HG02852 (cell line): ENCODE measurements around the gene CRYM.
"Not testable (repeated sequence)": the region's sequence is repeated elsewhere in the genome, so short reads cannot be mapped to it uniquely, and the experiment has no call there.

Experiments used
- ATAC-seq: cut with Tn5 transposase; IDR thresholded peaks from one replicate; pipeline ENCODE4 v1.9.1; 2021; ENCODE audit warnings: mild to moderate bottlenecking, moderate library complexity; ENCODE audit not compliant: unreplicated experiment

Gene CRYM

DNA sequence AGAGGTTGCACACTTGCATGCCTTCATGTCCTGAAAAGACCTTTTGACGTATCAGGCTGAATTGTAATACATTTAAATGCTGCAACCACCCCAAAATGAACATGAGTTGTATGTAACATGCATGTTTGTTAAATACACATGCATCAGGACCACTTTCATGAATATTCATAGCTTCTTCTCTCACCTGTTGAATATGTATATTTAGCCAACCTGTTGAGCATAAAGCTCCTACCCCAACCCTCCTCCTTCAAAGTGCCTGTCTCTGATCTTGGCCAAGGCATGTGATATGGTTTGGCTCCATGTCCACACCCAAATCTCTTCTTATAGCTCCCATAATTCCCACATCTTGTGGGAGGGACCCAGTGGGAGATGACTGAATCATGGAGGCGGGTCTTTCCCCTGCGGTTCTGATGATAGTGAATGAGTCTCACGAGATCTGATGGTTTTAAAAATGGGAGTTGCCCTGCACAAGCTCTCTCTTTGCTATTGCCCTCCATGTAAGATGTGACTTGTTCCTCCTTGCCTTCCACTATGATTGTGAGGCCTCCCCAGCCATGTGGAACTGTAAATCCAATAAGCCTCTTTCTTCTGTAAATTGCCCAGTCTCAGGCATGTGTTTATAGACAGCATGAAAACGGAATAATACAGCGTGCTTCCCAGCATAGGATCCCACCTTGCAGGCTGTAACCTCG is 3.8 kb upstream of the CRYM start:
- ATAC-seq = no peak

DNA sequence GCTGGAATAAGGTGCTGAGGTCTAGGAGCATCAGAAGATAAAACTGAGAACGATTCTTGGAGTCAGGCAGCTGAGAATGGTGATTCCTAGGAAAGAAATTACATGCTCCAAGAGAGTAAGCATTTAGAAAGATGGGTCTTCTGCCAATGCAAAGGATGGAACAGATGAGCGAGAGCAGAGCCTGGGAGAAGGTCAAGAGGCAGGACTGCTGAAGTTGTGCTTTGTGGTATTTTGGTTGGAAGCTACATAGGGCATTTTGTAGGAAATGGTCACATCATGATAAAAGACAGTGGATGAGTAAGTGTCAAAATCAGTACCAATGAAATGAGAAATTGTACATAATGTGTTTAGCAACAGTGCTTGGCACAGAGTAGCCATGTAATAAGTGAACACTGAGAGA is 1.4 kb upstream of the CRYM start:
- ATAC-seq = no peak

DNA sequence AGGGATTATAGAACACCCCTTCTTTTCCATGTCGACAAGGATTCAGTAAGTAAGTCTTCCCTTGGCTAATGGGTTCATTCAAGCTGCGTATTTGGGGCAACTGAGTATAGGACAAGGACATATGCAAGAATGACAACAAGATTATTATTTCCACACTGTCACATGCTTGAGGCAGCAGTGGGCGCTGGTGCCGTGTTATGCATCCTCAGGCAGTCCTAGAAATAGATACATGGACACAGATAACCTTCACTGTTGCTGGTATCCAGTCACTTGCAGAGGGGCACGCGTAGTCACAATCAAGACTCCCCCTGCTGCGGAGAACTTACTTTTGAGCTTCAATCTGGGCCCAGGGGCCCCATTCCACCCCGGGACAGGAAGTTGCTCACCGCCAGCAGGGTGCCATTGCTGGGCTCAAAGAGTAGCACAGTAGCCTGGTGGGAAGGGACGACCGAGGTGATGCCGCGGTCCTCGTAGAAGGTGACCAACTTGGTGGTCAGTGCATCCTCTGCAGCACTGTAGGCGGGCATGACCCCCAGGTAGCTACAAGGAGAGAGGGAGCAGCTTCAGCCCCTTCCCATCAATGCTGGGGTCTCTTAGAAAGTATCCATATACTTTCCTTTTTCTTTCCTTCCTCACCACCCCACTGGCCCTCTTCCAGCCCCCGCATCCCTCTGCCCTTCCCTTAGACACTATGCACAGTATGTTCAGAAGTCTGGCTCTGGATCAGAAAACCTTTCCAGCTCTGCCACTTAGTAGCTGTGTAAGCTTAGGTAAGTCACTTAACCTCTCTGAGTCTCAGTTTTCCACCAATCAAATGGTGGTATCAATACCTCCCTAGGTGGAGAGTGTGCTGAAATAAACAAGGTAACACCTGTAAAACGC is 804 bp downstream of the CRYM start:
- no peak for ATAC-seq

DNA sequence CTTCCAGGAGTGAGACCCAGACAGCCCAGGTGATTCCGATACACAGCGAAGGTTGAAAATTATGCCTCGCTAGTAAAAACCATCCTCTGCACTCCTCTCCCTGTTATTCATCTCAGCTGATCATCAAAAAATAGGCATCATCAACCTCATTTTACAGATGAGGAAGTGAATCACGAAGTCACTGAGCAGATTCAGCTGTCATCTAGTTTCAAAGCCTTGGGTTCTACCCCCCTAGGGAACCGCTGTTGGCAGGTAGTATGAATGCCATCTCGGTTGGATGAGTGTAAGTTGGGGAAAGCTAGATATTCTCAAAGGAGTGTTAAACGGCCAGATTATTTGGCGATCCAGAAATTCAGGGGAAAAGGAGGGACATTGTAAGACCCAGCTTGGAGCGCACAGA is 2.0 kb downstream of the CRYM start:
- no peak for ATAC-seq

DNA sequence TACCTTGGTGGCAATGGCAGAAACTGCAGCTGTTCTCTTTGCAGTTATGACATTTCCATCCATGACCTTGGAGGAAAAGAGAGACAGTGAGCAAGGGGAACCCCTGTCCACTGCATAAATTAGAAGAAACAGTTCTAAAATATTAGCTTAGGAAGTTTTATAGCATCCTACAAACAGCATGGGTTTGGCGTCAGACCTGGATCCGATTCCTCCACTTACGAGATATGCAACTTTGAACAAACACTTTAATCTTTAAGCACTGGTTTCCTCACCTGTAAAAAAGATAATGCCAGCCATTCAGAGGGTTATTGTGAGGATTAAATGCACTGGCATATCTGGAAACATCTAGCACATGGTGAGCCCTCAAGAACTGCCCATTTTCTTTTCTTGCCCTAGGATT is 2.6 kb downstream of the CRYM start:
- no peak for ATAC-seq

DNA sequence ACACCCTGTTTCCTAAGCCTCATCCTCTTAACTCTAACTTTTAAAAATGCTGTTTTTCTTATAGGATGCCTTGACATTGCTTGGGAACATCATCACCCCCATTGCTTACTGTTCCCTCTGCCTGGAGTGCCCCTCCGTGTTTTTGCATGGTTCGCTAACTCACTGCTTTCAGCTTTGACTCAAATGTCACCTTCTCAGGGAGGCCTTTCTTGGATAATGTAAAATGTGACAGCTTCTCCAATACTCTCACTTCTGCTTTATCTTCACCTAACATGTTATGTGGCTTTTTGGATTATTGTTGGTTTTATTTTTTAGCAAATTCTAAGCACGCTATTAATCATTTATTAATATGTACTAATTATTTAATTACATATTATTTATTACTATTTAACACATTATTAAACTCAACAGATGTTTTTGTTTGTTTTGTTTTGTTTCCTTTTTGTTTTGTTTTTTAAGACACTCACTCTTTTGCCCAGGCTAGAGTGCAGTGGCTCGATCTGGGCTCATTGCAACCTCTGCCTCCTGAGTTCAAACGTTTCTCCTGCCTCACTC is 3.8 kb downstream of the CRYM start:
- no peak for ATAC-seq

DNA sequence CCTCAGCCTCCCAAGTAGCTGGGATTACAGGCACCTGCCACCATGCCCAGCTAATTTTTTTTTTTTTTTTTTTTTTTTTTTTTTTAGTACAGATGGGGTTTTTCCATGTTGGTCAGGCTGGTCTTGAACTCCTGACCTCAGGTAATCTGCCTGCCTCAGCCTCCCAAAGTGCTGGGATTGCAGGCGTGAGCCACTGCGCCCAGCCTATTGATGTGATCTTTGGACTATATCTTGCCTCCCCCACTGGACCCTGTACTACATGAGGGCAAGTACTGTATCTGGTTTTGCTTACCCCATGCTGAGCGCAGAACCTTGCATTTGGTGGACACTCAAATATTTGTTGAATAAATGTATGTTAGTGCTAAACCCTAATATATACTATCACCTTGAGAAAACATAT is 5.3 kb downstream of the CRYM start:
- ATAC-seq = not testable (repeated sequence)

DNA sequence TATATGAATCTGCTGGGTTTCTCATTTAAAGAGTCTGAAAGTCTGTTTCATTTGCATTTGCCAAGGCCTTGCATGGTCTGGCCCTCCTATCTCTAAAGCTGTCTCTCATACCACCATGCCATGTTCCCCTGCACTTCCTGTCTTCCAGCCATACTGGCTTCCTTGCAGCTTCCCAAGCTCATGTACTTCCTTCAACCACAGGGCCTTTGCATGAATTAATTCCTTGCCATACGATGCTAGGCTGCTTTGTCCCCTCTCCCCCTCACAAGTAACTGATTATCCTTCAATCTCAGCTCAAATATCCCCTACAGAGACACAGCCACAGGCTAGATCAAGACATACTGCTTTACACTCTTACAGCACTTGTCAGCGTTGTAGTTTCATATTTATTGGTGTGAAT is 5.8 kb downstream of the CRYM start:
- ATAC-seq = no peak

DNA sequence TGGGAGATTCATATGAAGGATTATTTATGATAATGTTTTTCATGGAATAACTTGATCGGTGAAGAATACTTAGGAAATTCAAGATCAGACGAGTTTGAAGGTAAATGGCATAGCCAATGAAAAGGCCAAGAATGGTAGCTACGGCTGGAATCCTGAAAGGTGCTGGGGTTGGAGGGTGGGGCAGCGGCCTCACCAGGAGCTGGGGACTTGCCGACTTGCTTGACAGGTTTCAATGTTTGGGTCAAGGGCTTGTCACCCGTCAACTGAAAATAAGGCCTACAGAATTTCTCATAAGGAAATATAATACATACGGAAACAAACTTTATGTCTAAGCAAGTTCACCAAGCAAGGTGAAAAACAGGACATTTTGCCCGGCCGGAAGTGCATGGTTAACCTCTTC is 9.9 kb downstream of the CRYM start:
- ATAC-seq = no peak

DNA sequence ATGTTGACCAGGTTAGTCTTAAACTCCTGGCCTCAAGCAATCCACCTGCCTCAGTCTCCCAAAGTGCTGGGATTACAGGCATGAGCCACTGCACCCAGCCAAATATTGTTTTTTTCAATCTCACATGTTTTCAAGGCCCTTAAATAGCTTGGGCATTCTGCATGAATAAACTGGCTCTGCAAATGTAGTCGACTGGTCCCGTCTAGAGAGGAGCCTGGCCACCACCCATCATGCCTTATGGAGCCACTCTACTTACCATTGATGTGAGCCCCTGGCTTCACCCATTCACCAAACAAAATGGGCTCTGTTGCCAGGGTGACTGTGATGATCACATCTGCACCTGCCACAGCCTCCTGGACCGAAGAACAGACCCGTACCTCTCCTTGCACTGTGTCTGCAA is 10.8 kb downstream of the CRYM start:
- ATAC-seq = no peak

DNA sequence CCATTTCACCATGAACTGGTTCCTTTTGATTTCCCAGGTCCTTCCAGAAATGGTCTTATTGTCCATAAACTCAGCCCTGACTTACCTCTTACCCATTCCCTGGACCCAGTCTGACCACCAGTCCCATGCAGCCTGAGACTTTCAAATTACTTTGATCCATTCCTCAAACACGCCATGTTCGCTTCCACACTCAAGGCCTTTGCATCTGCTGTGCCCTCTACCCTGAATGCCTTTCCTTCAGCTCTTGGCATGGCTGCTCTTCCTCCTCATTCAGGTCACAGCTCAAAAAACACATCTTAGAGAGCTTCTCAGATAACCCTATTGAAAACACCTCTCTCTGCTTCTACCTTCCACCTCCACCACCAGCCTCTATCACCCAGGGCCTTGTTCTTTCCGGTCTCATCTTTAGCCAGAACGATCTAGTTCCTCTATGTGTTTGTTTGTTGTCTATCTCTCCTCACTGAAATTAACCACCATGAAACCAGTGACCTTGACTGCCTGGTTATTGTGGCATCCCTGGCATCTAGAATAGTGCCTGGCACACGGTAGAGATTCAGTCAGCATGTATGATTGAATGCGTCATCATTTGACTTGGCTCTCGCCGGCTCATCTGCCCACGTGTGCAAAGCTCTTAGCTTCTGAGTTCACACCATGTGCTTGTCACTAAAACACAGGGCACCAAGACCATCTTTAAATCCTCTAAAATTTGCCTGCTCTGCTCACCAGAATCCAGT is 12.8 kb downstream of the CRYM start:
- no peak for ATAC-seq

DNA sequence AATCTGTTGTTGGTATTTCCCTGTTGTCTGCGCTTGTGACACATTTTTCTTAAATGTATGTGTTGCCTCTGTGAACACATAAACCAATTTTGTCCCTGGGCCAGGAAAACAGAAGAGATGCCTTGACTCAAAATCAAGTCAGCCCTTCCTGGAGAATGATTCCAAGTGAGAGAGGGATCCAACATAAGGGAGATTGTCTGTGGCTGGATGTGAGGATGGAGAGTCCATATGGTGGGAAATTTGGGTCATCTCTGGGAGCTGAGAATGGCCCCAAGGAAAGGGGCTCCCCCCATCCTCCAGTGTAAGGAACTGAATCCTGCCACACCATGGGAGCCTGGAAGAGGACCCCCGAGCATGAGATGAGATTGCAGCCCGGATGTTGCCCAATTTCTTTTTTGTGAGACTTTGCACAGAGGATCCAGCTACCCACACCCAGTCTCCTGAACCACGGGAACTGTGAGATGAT is 13.5 kb downstream of the CRYM start:
- ATAC-seq = no peak

DNA sequence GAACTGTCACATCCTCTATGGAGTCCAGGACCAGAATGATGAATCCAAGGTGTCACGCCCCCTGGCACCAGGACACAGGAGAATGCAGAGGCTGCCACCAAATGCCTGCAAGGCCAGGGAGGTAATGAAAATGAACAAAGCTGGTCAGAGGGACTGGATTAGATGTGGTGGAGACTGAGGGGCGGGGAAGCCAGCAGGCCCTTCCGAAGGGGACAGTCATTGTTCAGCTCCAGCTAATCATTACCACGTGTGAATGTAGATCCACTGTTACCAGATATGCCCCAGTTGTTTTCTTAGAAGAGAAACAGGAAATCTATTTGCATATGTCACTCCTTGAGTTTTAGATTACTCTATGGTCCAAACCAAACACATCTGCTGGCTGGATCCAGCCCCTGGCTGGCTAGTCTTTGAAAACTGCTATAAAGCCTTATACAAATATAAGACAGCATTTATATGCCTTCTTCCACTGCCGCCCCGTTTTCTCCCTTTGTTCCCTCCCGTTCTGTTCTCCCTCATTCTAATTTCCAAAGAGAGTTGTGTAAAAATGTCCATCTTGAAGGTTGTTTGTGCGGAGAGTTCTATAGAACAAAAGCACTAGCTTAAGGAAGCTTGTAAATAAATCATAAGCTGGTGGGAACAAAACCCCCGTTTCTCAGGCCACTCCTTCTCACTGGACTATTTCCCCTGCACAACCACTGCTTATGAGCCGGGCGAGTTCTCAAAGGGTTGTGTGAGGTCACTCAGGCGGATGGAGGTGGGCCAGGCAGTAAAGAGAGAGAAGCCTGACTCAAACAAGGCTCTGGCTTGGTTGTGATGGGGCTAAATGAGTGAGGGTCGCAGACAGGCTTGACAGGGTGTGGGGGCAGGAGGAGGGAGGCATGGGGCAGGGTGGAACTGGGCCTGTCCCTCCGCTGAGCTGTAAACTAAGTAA is 14.2 kb downstream of the CRYM start:
- ATAC-seq = peak; percentile 81

DNA sequence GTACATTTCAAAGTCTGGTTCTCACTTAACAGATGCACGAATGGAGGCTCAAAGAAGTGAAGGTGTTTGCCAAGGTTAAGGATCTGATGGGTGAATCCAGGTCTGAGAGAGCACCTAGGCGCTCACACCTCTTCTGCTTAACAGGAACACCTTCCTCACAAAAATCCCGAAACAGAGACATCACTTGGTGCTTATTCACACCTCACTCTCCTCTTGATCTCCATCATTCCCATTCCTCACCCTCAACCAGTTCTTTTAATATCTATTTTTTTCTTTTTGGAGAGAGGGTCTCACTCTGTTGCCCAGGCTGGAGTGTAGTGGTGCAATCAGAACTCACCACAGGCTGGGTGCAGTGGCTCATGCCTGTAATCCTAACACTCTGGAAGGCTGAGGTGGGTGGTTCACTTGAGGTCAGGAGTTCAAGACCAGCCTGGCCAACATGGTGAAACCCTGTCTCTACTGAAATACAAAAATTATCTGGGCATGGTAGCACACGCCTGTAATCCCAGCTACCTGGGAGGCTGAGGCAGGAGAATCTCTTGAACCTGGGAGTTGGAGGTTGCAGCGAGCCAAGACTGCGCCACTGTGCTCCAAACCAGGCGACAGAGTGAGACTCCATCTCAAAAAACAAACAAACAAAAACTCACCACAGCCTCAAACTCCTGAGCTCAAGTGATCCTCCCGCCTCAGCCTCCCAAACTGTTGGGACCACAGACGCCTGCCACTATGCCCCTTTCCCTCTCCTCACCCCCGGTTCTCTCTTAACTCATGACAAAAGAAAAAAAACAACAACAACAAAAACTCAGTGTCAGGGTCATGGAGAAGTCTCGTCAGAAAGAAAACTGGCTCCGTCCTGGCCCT is 15.1 kb downstream of the CRYM start:
- ATAC-seq = no peak

DNA sequence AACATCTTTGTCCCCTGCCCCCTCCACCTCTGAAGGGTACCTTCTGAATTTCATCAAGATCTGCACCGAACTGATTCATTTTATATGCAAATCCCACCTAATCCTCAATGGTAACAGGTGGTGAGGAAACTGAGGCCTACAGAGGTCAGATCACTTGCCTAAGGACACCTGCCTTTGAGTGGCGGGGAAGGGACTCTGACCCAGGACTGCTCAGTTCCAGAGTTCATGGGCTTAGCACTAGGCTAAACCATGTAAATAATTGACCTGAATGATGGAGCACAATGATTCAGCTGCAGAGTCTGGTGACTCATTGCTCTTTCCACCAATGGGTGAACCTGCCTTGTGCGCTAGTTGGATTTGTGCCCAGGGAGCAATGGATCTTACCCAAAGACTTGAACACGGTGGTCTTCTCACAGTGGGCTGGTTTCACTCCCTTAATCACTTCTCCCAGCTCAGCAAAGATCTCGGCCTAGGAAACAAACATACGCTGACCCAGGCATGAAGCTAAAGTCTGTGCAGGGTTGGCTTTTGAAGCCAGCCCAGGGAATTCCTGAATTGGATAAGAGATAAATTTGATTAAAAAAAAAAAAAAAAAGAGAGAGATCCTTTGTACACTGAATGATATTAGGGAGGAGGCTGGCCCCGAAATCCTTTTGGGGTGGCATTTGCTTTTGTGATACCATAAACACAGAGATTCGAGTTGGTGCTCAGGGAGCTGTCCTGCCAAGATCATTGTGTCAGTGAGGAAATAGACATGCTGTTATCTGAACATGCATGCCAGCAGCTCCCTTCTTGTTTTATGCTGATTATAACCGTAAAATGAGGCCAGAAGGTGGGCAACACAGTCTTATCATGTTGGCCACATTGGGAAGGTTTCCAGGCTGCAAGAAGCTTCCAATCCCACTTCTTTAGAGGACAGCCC is 17.0 kb downstream of the CRYM start:
- ATAC-seq = no peak

DNA sequence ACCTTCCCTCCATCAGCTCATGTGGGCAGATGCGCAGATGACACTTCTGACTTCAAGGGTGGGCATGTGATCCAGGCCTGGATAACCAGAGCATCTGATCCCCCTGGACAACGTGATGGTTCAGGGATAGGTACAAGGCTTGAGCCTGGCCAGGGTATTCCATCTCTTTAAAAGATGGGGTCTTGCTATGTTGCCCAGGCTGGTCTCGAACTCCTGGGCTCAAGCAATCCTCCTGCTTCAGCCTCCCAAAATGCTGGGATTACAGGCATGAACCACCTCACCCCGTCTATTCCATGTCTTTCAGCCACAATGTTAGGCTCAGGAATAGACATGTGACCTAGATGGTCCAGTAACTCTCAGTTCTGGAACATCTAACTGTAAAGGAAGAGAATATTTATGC is 20.8 kb downstream of the CRYM start:
- ATAC-seq = no peak

DNA sequence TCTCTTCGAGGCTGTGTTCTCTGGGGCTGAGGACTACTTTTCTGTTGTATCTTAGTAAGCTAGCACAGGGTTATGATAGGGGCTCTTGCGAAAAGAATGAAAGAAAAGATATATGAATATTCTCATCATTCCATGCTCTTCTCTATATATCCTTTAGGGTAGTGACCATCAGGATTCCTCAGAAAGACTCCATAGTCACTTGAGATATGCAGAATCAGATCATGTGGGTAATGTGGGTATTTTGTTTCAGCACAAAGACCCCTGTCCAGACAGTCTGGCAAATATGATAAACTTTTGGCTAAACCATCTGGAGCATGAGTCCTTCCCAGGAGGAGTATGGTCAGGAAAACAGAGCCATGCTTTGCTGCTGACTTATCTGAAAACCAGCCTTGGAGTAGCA is 21.5 kb downstream of the CRYM start:
- no peak for ATAC-seq

DNA sequence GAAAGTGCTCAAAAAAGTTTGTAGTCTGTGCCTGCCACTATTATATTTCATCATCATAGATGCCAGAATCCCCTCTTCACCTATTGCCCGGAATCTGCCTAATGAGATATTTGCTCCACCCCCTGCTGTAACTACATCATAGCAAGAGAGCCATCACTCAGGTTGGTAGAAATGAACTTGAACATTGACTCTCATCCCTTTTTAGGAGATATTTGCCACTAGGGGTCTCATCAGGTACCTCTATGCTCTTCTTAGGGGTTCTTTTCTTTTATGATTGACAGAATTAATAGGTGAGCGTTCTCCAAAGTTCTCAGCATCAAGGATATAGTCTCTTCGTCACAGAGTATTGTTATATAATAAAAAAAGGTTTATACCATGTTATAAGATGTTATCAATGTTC is 24.6 kb downstream of the CRYM start:
- ATAC-seq = no peak
